T1000 (cell line): Measurements from ENCODE around the gene PROX1.

Source experiments
- DNase-seq: peaks from one replicate; lab custom pipeline; 2025; ENCODE audit warnings: mixed read lengths; lab: John Stamatoyannopoulos, UW

PROX1 gene

GRCh38 chr1:214022810-214023425 lies 35.1 kb downstream of the PROX1 start:
- no peak for DNase-seq

- no peak for DNase-seq
Observed at GRCh38 chr1:214026985-214027384, 39.2 kb downstream of the PROX1 start.

GRCh38 chr1:214027498-214027897 lies 39.7 kb downstream of the PROX1 start:
- no peak for DNase-seq

GRCh38 chr1:214028095-214028494 lies 40.3 kb downstream of the PROX1 start:
- no peak for DNase-seq

- DNase-seq = no peak
Observed at GRCh38 chr1:214028649-214029406, 41.1 kb downstream of the PROX1 start.

GRCh38 chr1:214029796-214030195 lies 42.0 kb downstream of the PROX1 start:
- DNase-seq = no peak

GRCh38 chr1:214031267-214031650 lies 43.5 kb downstream of the PROX1 start:
- no peak for DNase-seq

- DNase-seq = no peak
Observed at GRCh38 chr1:214037468-214037867, 49.7 kb downstream of the PROX1 start.

GRCh38 chr1:214039394-214040018 lies 51.7 kb downstream of the PROX1 start:
- no peak for DNase-seq

- no peak for DNase-seq
Observed at GRCh38 chr1:214043167-214043566, 55.4 kb downstream of the PROX1 start.

- no peak for DNase-seq
Observed at GRCh38 chr1:214044438-214045214, 56.9 kb downstream of the PROX1 start.

- DNase-seq = no peak
Observed at GRCh38 chr1:214050513-214051401, 63.0 kb downstream of the PROX1 start.

GRCh38 chr1:214051786-214052185 lies 64.0 kb downstream of the PROX1 start:
- no peak for DNase-seq

GRCh38 chr1:214058076-214058475 lies 70.3 kb downstream of the PROX1 start:
- no peak for DNase-seq

- DNase-seq = no peak
Observed at GRCh38 chr1:214066190-214066589, 78.4 kb downstream of the PROX1 start.

GRCh38 chr1:214066936-214067335 lies 79.2 kb downstream of the PROX1 start:
- DNase-seq = no peak

- DNase-seq = no peak
Observed at GRCh38 chr1:214067397-214067796, 79.6 kb downstream of the PROX1 start.

GRCh38 chr1:214067853-214068703 lies 80.3 kb downstream of the PROX1 start:
- no peak for DNase-seq

GRCh38 chr1:214068979-214069378 lies 81.2 kb downstream of the PROX1 start:
- no peak for DNase-seq

GRCh38 chr1:214071469-214071868 lies 83.7 kb downstream of the PROX1 start:
- DNase-seq = no peak
